Ishikawa (cell line): Measurements from ENCODE around the gene LGALS13.

Experiments
- EP300 ChIP-seq: IDR thresholded peaks from 2 replicates; pipeline ENCODE4 v1.6.1; 2012; ENCODE audit warnings: borderline replicate concordance
- MAX ChIP-seq: IDR thresholded peaks from 2 replicates; pipeline ENCODE4 v1.6.1; 2012

GRCh38 chr19:39596911-39597310 lies 5.4 kb upstream of the LGALS13 start:
- TF ChIP-seq MAX (no peak), EP300 (no peak)
